PFSK-1 (cell line): ENCODE results near the gene TKFC.

Experiments used
- POLR2AphosphoS5 ChIP-seq: IDR thresholded peaks from 2 replicates; pipeline ENCODE4 v1.6.1; 2012; ENCODE audit warnings: low read depth, mild to moderate bottlenecking, control low read depth, low read length, moderate library complexity
- SIN3A ChIP-seq: IDR thresholded peaks from 2 replicates; pipeline ENCODE4 v1.6.1; 2012; ENCODE audit warnings: mild to moderate bottlenecking, low read length, moderate library complexity, borderline replicate concordance; ENCODE audit not compliant: insufficient read depth
- TAF1 ChIP-seq: IDR thresholded peaks from 2 replicates; pipeline ENCODE4 v1.6.1; 2012; ENCODE audit warnings: low read length, control low read depth, borderline replicate concordance; ENCODE audit not compliant: insufficient read depth

DNA sequence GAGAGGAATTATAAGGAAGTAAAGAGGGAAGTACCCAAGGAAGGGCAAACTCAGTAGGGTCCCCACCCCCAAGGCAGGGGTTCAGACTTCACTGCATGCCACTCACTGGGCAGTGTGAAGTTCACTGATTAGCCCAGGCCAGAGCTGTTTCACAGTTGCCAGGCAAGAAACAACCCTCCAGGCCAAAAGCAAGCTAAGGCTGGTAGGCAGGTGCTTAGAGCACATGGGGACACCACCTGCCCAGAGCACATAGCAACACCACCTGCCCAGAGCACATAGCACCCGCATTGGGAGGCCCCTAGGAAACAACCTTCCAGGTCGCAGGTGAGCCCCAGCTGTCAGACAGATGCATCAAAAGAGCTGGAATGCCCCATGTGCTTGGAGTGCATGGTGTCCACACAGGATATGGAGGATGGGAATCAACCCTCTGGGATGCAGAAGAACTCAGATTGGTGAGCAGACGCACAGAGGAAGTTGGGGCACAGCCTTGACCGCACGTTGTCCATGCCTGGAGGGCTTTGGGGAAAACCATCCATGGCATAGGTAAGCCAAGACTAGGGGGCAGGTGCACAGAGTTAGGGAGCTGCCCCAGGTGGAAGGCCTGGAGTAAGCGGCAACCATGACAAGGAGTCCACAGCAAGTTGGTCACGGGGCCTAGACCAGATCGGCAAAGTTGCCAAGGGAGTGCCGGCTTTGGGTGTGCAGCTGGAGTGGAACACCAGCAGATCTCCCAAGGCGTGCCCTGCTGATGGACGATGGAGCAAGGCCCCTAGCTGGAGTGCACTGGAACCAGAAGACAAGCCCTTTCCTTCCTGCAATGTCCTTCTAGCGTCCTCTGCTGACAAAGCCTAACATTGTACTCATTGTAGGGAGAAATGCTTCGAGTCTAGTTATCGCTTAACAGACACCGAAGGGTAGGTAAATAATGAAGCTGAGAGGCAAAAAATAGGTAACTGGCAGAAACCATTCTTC is 51.5 kb downstream of the TKFC start:
- TF ChIP-seq TAF1 (no peak), SIN3A (no peak), POLR2AphosphoS5 (no peak)
